ENCODE data around the gene OGN. TPM values are rescaled to one million over a fixed set of nuclear protein-coding genes. Genes with fewer than 3 reads are reported as not detected.

The OGN gene
- total and polyA plus RNA-seq, 2 donors (not counting 1 experiment from before 2014, with no cell fraction given) = not detected

- POLR2A ChIA-PET = no interaction called here
- Histone ChIP-seq H3K9me3 (ENCODE audit: control extremely low read depth in 1 of 3, control insufficient read depth in 2 of 3, insufficient read depth in 1 of 3, low read length in 2 of 3) (no peaks in the 10 kb centered on the region), H4K20me1 (ENCODE audit: control insufficient read depth, insufficient read depth, low read length, poor library complexity, severe bottlenecking) (no peaks in the 10 kb centered on the region), H3K79me2 (ENCODE audit: control insufficient read depth, insufficient read depth, low read length) (no peaks in the 10 kb centered on the region), H3K4me2 (replicated peaks; ENCODE audit: low read depth, low read length, poor library complexity, severe bottlenecking) (no peak overlapping the region), H2AFZ (ENCODE audit: insufficient read depth, low read depth, low read length, poor library complexity, severe bottlenecking) (no peak overlapping the region), H3K9ac (ENCODE audit: low read length) (no peak overlapping the region), H3K4me1 (ENCODE audit: control insufficient read depth in 2 of 2, insufficient read depth in 2 of 2, low read length in 2 of 2) (no peaks in the 10 kb centered on the region), H3K36me3 (replicated peaks in 1 of 2; ENCODE audit: control extremely low read depth in 1 of 2, control insufficient read depth in 1 of 2, extremely low read depth in 1 of 2, insufficient read depth in 2 of 2, low read length in 1 of 2) (no peaks in the 10 kb centered on the region), H3K27ac (ENCODE audit: low read length in 2 of 2) (no peak overlapping the region), H3K4me3 (ENCODE audit: control extremely low read depth in 1 of 5, extremely low read depth in 1 of 5, insufficient read depth in 1 of 5, low read depth in 2 of 5, low read length in 4 of 5) (no peak overlapping the region), H3K27me3 (replicated peaks in 1 of 4; ENCODE audit: control extremely low read depth in 1 of 4, control insufficient read depth in 3 of 4, insufficient read depth in 4 of 4, low read length in 3 of 4) (no peaks in the 10 kb centered on the region)
- TF ChIP-seq EZH2 (IDR thresholded peaks at IDR 0.05; ENCODE audit: borderline replicate concordance, insufficient read depth, low read depth, low read length, poor library complexity, severe bottlenecking) = no peak
- TF ChIP-seq CTCF (IDR thresholded peaks at IDR 0.05) = no peak
- Mint-ChIP-seq H3K27me3 (no peaks in the 10 kb centered on the region), H3K9me3 (ENCODE audit: insufficient read depth) (no peaks in the 10 kb centered on the region), H3K27ac (no peak overlapping the region), H3K4me1 (no peaks in the 10 kb centered on the region), H3K4me3 (no peak overlapping the region)
- WGBS (ENCODE audit: insufficient coverage) = 100% methylated on average over 3 of the region's 5 CpGs
- CTCF ChIA-PET = no interaction called here
- intact Hi-C loops (cut with micrococcal nuclease) = no loop called here
- no peak for DNase-seq
- no peak for ATAC-seq (ENCODE audit: low read depth)
Measured at GRCh38 chr9:92426501-92427145, 22.2 kb upstream of the OGN start.

GRCh38 chr9:92425474-92425873 is 21.1 kb upstream of the OGN start:
- Histone ChIP-seq H3K9me3 (ENCODE audit: control extremely low read depth in 1 of 3, control insufficient read depth in 2 of 3, insufficient read depth in 1 of 3, low read length in 2 of 3) (no peaks in the 10 kb centered on the region), H4K20me1 (ENCODE audit: control insufficient read depth, insufficient read depth, low read length, poor library complexity, severe bottlenecking) (no peaks in the 10 kb centered on the region), H3K4me2 (replicated peaks; ENCODE audit: low read depth, low read length, poor library complexity, severe bottlenecking) (no peak overlapping the region), H3K27me3 (replicated peaks in 1 of 4; ENCODE audit: control extremely low read depth in 1 of 4, control insufficient read depth in 3 of 4, insufficient read depth in 4 of 4, low read length in 3 of 4) (no peaks in the 10 kb centered on the region), H2AFZ (ENCODE audit: insufficient read depth, low read depth, low read length, poor library complexity, severe bottlenecking) (no peak overlapping the region), H3K36me3 (replicated peaks in 1 of 2; ENCODE audit: control extremely low read depth in 1 of 2, control insufficient read depth in 1 of 2, extremely low read depth in 1 of 2, insufficient read depth in 2 of 2, low read length in 1 of 2) (no peaks in the 10 kb centered on the region), H3K27ac (ENCODE audit: low read length in 2 of 2) (no peak overlapping the region), H3K9ac (ENCODE audit: low read length) (no peak overlapping the region), H3K79me2 (ENCODE audit: control insufficient read depth, insufficient read depth, low read length) (no peaks in the 10 kb centered on the region), H3K4me1 (ENCODE audit: control insufficient read depth in 2 of 2, insufficient read depth in 2 of 2, low read length in 2 of 2) (no peaks in the 10 kb centered on the region), H3K4me3 (ENCODE audit: control extremely low read depth in 1 of 5, extremely low read depth in 1 of 5, insufficient read depth in 1 of 5, low read depth in 2 of 5, low read length in 4 of 5) (no peak overlapping the region)
- CTCF ChIA-PET = no interaction called here
- ATAC-seq (ENCODE audit: low read depth) (no peak), DNase-seq (no peak)
- Mint-ChIP-seq H3K4me3 (no peak overlapping the region), H3K27me3 (no peaks in the 10 kb centered on the region), H3K27ac (no peak overlapping the region), H3K9me3 (ENCODE audit: insufficient read depth) (no peaks in the 10 kb centered on the region), H3K4me1 (no peaks in the 10 kb centered on the region)
- WGBS (ENCODE audit: insufficient coverage) = no CpG with 5 or more reads among the region's 2 CpGs
- TF ChIP-seq CTCF (IDR thresholded peaks at IDR 0.05) (no peak), EZH2 (IDR thresholded peaks at IDR 0.05; ENCODE audit: borderline replicate concordance, insufficient read depth, low read depth, low read length, poor library complexity, severe bottlenecking) (no peak)
- intact Hi-C loops (cut with micrococcal nuclease) = no loop called here
- POLR2A ChIA-PET = no interaction called here
